HL-60 (cell line): ENCODE data around the gene FFAR2.

ENCODE experiments used
- DNase-seq, 2 experiments: peaks; one replicate each; pipeline ENCODE4 v3.0.0-alpha.2; 2010 to 2020; ENCODE audit warnings: low read depth in 1 of 2, low spot score in 1 of 2
- H3K27ac ChIP-seq: fragments of 250-450 bp; sonication (Bioruptor Pico); replicated peaks from 2 replicates; pipeline ENCODE4 v1.5.1; 2020; ENCODE audit warnings: mild to moderate bottlenecking, moderate library complexity
- H3K27me3 ChIP-seq: fragments of 250-450 bp; sonication (Bioruptor Pico); 2 replicates; pipeline ENCODE4 v1.5.1; 2021; ENCODE audit warnings: mild to moderate bottlenecking, moderate library complexity; ENCODE audit not compliant: insufficient read depth, poor library complexity, severe bottlenecking
- H3K4me3 ChIP-seq: replicated peaks from 2 replicates; pipeline ENCODE4 v1.5.1; 2011; ENCODE audit warnings: mild to moderate bottlenecking, control low read depth, low read length; ENCODE audit not compliant: insufficient read depth
- CTCF ChIP-seq: IDR thresholded peaks from one replicate; pipeline ENCODE4 v1.5.1; 2011; ENCODE audit warnings: low read length, control low read depth, inconsistent platforms; ENCODE audit not compliant: insufficient read depth
- GABPA ChIP-seq: IDR thresholded peaks from 2 replicates; pipeline ENCODE4 v1.6.1; 2012; ENCODE audit warnings: low read depth
- POLR2AphosphoS5 ChIP-seq: IDR thresholded peaks from 2 replicates; pipeline ENCODE4 v1.6.1; 2012; ENCODE audit warnings: low read depth
- REST ChIP-seq: IDR thresholded peaks from 2 replicates; pipeline ENCODE4 v1.6.1; 2012; ENCODE audit warnings: low read depth; ENCODE audit not compliant: insufficient replicate concordance
- SPI1 ChIP-seq: IDR thresholded peaks from 2 replicates; pipeline ENCODE4 v1.6.1; 2012; ENCODE audit warnings: low read depth, mild to moderate bottlenecking, borderline replicate concordance

The FFAR2 gene

GRCh38 chr19:35404879-35405622, 43.0 kb upstream of the FFAR2 start:
- no peak for DNase-seq
- Histone ChIP-seq H3K27ac (no peak overlapping the region), H3K4me3 (no peak overlapping the region), H3K27me3 (peaks cover under 1% of the 10 kb centered on the region)
- TF ChIP-seq REST (no peak), POLR2AphosphoS5 (no peak), GABPA (no peak), CTCF (no peak), SPI1 (no peak)

- H3K27ac ChIP-seq = no peak overlapping the region
- no peak for DNase-seq
- H3K27me3 ChIP-seq = peaks cover 3% of the 10 kb centered on the region
- H3K4me3 ChIP-seq = no peak overlapping the region
- TF ChIP-seq SPI1 = no peak
- TF ChIP-seq REST = peak; percentile 77
Measured at GRCh38 chr19:35407619-35408018, 40.4 kb upstream of the FFAR2 start.

- H3K27ac ChIP-seq = no peak overlapping the region
- no peak for TF ChIP-seq CTCF
- TF ChIP-seq POLR2AphosphoS5 = no peak
- TF ChIP-seq SPI1 = no peak
- TF ChIP-seq GABPA = no peak
- TF ChIP-seq REST = no peak
- H3K27me3 ChIP-seq = peaks cover 3% of the 10 kb centered on the region
- no peak overlapping the region for H3K4me3 ChIP-seq
- no peak for DNase-seq
Measured at GRCh38 chr19:35408284-35409171, 39.5 kb upstream of the FFAR2 start.
